NCI-H1417 (cell line): ENCODE results near the gene FREM2.

ENCODE experiments used
- DNase-seq, 3 experiments: peaks; one replicate each; lab custom pipeline; 2025; lab: John Stamatoyannopoulos, UW

The FREM2 gene

GRCh38 chr13:38824342-38824741 is 137.5 kb downstream of the FREM2 start:
- DNase-seq, result no peak

- peak in 1 of 3 experiments; percentile 15 for DNase-seq
These were observed 139.4 kb downstream of the FREM2 start for GRCh38 chr13:38826182-38826813.

GRCh38 chr13:38830442-38831045 is 143.7 kb downstream of the FREM2 start:
- DNase-seq, result no peak

GRCh38 chr13:38844581-38844980 is 157.7 kb downstream of the FREM2 start:
- no peak for DNase-seq

- DNase-seq, result no peak
These were observed 161.5 kb downstream of the FREM2 start for GRCh38 chr13:38848360-38848759.

- no peak for DNase-seq
These were observed 162.4 kb downstream of the FREM2 start for GRCh38 chr13:38849315-38849714.

GRCh38 chr13:38850868-38851626 is 164.2 kb downstream of the FREM2 start:
- DNase-seq, result no peak

- no peak for DNase-seq
These were observed 167.3 kb downstream of the FREM2 start for GRCh38 chr13:38854226-38854625.

GRCh38 chr13:38856065-38856464 is 169.2 kb downstream of the FREM2 start:
- DNase-seq, result no peak

- no peak for DNase-seq
These were observed 175.6 kb downstream of the FREM2 start for GRCh38 chr13:38862443-38862842.

GRCh38 chr13:38863536-38863935 is 176.7 kb downstream of the FREM2 start:
- no peak for DNase-seq

GRCh38 chr13:38866649-38867048 is 179.8 kb downstream of the FREM2 start:
- peak in 1 of 3 experiments; percentile 23 for DNase-seq

- no peak for DNase-seq
These were observed 181.5 kb downstream of the FREM2 start for GRCh38 chr13:38868399-38868798.

- no peak for DNase-seq
These were observed 182.0 kb downstream of the FREM2 start for GRCh38 chr13:38868870-38869269.

- DNase-seq, result no peak
These were observed 184.4 kb downstream of the FREM2 start for GRCh38 chr13:38871275-38871674.

GRCh38 chr13:38872693-38873092 is 185.8 kb downstream of the FREM2 start:
- DNase-seq, result peak; percentile 6 to 44 (median 7)

- no peak for DNase-seq
These were observed 188.5 kb downstream of the FREM2 start for GRCh38 chr13:38875186-38875875.

- no peak for DNase-seq
These were observed 192.4 kb downstream of the FREM2 start for GRCh38 chr13:38879278-38879677.

- no peak for DNase-seq
These were observed 192.9 kb downstream of the FREM2 start for GRCh38 chr13:38879786-38880185.

GRCh38 chr13:38880397-38880796 is 193.5 kb downstream of the FREM2 start:
- no peak for DNase-seq

- peak in 1 of 3 experiments; percentile 21 for DNase-seq
These were observed 196.9 kb downstream of the FREM2 start for GRCh38 chr13:38883783-38884182.

- DNase-seq, result no peak
These were observed 201.4 kb downstream of the FREM2 start for GRCh38 chr13:38888309-38888708.

GRCh38 chr13:38895075-38895474 is 208.2 kb downstream of the FREM2 start:
- no peak for DNase-seq
